Small intestine (tissue), 7 donors: ENCODE measurements around the gene DCK. TPM values are rescaled to one million over a fixed set of nuclear protein-coding genes. Genes with fewer than 3 reads are reported as not detected.
"Not testable (repeated sequence)": the region's sequence is repeated elsewhere in the genome, so short reads cannot be mapped to it uniquely, and the experiment has no call there.

Source experiments
- DNase-seq, 2 donors: peaks; one replicate each; pipeline versions ENCODE4 v3.0.0 to v3.0.0-alpha.2; 2013
- FAIRE-seq: peaks from 2 replicates; lab custom pipeline; 2012; peaks lifted over from hg19 to GRCh38; lab: Jason Lieb, UNC
- H3K27ac ChIP-seq, 3 donors: one replicate each; pipeline ENCODE4 v1.5.1; 2013; ENCODE audit warnings: low read length in 2 of 3, mild to moderate bottlenecking in 2 of 3, control low read depth in 1 of 3, inconsistent platforms in 1 of 3, low read depth in 1 of 3, moderate library complexity in 1 of 3
- H3K27me3 ChIP-seq, 3 donors: one replicate each; pipeline ENCODE4 v1.6.1; 2013; ENCODE audit warnings: low read length in 3 of 3, inconsistent platforms in 1 of 3; ENCODE audit not compliant: control insufficient read depth in 3 of 3, insufficient read depth in 3 of 3
- H3K36me3 ChIP-seq, 3 donors: one replicate each; pipeline ENCODE4 v1.6.1; 2013; ENCODE audit warnings: low read length in 3 of 3, inconsistent platforms in 1 of 3, low read depth in 1 of 3, mild to moderate bottlenecking in 1 of 3, moderate library complexity in 1 of 3; ENCODE audit not compliant: control insufficient read depth in 3 of 3, insufficient read depth in 2 of 3
- H3K4me1 ChIP-seq, 3 donors: one replicate each; pipeline ENCODE4 v1.6.1; 2013; ENCODE audit warnings: low read length in 2 of 3, inconsistent platforms in 1 of 3, low read depth in 1 of 3, mild to moderate bottlenecking in 1 of 3, moderate library complexity in 1 of 3; ENCODE audit not compliant: control insufficient read depth in 3 of 3, insufficient read depth in 2 of 3
- H3K4me3 ChIP-seq, 3 donors: one replicate each; pipeline ENCODE4 v1.5.1; 2013; ENCODE audit warnings: low read length in 3 of 3, control low read depth in 1 of 3, inconsistent platforms in 1 of 3, low read depth in 1 of 3, mild to moderate bottlenecking in 1 of 3, moderate library complexity in 1 of 3
- H3K9me3 ChIP-seq, 2 donors: one replicate each; pipeline ENCODE4 v1.6.1; 2013; ENCODE audit warnings: low read depth in 1 of 2, low read length in 1 of 2; ENCODE audit not compliant: control insufficient read depth in 2 of 2, insufficient read depth in 1 of 2
- WGBS, 3 donors: extraction: QIAGEN DNeasy Blood & Tissue Kit; methylation state at CpG; one replicate each; pipeline ENCODE4 v1.1.7; 2013; 5-methylcytosine and 5-hydroxymethylcytosine counted together
- polyA plus RNA-seq, 4 donors: library from polyadenylated mRNA; stranded (reverse) in 3 of 4; unstranded in 1 of 4; fragments of 200-250 nt in 3 of 4; fragments of 120-200 nt in 1 of 4; gene quantifications; one replicate each; pipeline versions ENCODE4 v1.2.1 to v1.2.3, GENCODE V29; 2013
- donor health status: healthy with polysubstance abuse.
- donor health status: control.
- donor health status: control.
- donor health status: Bipolar disorder and iron deficiency.
- donor health status: healthy.

Gene DCK
- polyA plus RNA-seq, 4 donors, result 7.4 to 18.9 (median 13.4) TPM

DNA sequence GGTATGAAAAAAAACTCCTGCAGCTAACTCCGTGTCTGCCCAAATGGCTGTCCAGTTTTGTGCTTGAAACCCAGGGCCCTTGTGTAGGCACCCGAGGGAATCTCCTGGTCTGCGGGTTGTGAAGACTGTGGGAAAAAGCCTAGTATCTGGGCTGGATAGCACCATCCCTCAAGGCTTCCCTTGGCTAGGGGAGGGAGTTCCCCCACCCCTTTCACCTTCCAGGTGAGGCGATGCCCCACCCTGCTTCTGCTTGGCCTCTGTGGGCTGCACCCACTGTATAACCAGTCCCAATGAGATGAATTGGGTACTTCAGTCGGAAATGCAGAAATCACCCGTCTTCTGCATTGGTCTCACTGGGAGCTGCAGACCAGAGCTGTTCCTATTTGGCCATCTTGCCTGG is 11.6 kb downstream of the DCK start:
- H3K27me3 ChIP-seq, DNase-seq, H3K9me3 ChIP-seq, H3K27ac ChIP-seq, H3K4me1 ChIP-seq, H3K4me3 ChIP-seq, FAIRE-seq, H3K36me3 ChIP-seq: not testable (repeated sequence)
- WGBS, 3 donors, result 85 to 96% (median 89%) methylated on average over 6 of the region's 6 CpGs

DNA sequence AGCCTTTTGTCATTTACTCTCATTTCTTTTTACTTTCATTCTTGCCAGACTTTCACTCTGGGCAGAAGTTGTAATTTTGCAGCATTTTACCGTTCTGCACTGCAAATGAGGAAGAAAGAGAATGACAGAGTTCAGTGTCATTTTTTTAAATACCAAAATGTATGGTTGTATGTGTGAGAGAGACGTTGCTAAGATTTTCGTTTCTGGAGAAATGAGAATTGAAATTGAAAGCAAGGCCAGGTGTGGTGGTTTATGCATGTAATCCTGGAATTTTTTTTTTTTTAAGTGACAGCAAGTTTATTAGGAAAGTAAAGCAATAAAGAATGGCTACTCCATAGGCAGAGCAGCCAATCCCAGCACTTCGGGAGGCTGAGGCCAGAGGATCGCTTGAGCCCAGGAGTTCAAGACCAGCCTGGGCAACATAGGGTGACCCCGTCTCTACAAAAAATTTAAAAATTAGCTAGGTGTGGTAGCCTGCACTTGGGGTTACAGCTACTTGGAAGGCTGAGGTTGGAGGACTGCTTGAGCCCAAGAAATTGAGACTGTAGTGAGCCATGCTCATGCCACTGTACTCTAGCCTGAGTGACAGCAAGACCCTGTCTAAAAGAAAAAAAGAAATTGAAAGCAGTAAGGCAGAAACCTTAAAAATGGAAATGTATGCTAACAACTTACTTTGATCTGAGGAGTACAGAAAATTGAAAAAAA is 12.9 kb downstream of the DCK start:
- no peak for DNase-seq
- Histone ChIP-seq H3K27me3 (no peaks in the 10 kb centered on the region), H3K4me3 (no peak overlapping the region), H3K36me3 (peaks cover 0 to 7% (median 0%) of the 10 kb centered on the region in 3 donors), H3K9me3 (no peaks in the 10 kb centered on the region), H3K27ac (peak overlapping the region in 2 of 3 donors; percentile 55 to 65), H3K4me1 (no peaks in the 10 kb centered on the region)
- FAIRE-seq, result no peak
- 51 to 59% (median 53%) methylated on average over 6 of the region's 6 CpGs for WGBS, 3 donors

DNA sequence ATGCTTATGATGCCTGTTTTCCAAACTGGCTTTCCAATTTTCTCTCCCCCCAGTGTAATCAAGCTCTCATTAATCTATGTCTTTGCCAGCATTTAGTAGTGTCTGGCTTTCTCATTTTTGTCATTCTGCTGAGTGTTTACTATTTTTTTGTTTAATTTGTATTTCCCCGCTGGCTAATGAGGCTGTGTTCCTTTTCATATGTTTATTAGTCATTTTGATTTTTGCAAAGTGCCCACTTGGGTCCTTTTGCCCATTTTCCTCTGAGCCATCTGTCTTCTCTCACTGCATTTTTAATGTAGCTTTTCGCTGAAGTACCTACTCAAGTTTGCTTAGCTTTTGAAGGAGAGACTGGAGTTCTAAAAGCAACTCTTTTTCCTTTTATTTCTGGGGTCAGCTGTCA is 14.7 kb downstream of the DCK start:
- Histone ChIP-seq H3K27me3 (no peaks in the 10 kb centered on the region), H3K9me3 (peaks cover 0 to 5% of the 10 kb centered on the region in 2 donors), H3K27ac (no peak overlapping the region), H3K36me3 (peaks cover 0 to 15% (median 0%) of the 10 kb centered on the region in 3 donors), H3K4me1 (no peaks in the 10 kb centered on the region), H3K4me3 (no peak overlapping the region)
- 94 to 95% (median 95%) methylated on average over 2 of the region's 2 CpGs for WGBS, 3 donors
- FAIRE-seq, result no peak
- DNase-seq, result no peak

DNA sequence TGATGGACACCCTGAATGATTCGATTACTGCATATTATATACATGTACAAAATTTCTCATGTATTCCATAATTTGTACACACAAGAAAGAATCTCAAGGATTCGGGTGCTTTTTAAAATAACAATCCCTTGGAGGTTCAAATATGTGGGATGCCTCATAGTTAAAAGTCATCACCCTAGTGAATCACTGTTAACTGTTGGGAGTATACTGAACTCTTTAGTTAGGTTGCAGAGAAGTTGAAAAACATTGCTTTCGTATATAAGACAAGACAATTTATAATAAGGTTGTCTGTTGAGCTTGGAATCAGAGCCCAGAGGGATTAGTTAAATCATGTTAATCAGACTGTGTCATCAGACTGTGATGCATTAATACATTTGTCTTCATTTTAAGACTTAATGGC is 15.6 kb downstream of the DCK start:
- no peak for DNase-seq
- H3K4me3 ChIP-seq, result no peak overlapping the region
- FAIRE-seq, result no peak
- no peaks in the 10 kb centered on the region for H3K27me3 ChIP-seq
- H3K36me3 ChIP-seq, result peaks cover 0 to 14% (median 0%) of the 10 kb centered on the region in 3 donors
- H3K9me3 ChIP-seq, result peaks cover 0 to 8% of the 10 kb centered on the region in 2 donors
- H3K27ac ChIP-seq, result no peak overlapping the region
- no peaks in the 10 kb centered on the region for H3K4me1 ChIP-seq
- 80 to 86% (median 84%) methylated on average over 3 of the region's 3 CpGs for WGBS, 3 donors

DNA sequence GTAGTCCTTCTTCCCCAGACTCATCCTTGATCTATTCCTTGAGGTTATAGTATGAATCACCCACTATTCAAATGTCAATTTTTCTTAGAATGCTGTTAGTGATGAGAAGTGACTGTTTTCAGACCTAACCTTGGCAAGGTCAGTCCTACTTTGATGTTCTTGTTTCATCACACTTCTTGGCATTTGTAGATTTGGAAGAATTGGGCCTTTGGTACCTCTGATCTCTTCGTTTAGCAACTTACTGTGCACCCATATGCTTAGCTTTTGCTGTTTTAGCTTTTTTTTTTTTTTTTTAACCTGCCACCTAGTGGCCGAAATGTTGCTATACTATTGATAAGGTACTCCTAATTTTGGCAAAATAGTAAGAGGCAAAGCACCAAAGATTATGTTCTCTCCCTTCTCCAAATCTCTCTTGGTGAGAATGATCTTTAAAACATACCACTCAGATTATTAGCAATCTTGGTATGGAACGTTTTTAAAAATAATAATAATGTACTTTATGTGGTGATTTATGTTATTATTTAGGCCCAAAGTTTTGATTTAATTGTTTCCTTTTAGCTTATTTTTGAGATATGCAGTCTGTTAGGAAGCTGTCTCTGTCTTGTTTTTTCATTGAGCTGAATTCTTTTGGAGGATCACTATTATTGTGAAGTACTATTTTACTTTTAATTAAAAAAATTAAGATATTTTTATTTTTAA is 16.6 kb downstream of the DCK start:
- H3K9me3 ChIP-seq, result peaks cover 0 to 8% of the 10 kb centered on the region in 2 donors
- peaks cover 0 to 9% (median 0%) of the 10 kb centered on the region in 3 donors for H3K36me3 ChIP-seq
- no peaks in the 10 kb centered on the region for H3K27me3 ChIP-seq
- no peak overlapping the region for H3K4me3 ChIP-seq
- FAIRE-seq (no peak), DNase-seq (peak; percentile 42 to 53)
- 1 to 7% (median 3%) methylated on average over 3 of the region's 3 CpGs for WGBS, 3 donors
- no peaks in the 10 kb centered on the region for H3K4me1 ChIP-seq
- no peak overlapping the region for H3K27ac ChIP-seq

DNA sequence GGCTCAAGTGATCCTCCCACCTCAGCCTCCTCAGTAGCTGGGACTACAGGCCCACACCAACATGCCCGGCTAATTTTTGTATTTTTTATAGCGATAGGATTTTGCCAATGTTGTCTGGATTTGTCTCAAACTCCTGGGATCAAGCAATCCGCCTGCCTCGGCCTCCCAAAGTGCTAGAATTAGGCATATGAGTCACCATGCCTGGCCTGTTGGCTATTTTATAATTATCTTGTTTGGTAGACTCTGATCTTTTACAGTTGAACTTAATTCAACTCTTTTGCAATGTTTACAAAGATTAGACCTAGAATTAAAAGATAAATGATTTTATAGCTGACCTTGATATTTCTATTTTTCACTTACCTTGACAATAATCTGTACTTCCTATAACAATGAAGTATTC is 18.0 kb downstream of the DCK start:
- peaks cover 0 to 9% (median 0%) of the 10 kb centered on the region in 3 donors for H3K36me3 ChIP-seq
- no peaks in the 10 kb centered on the region for H3K4me1 ChIP-seq
- no peak overlapping the region for H3K4me3 ChIP-seq
- H3K9me3 ChIP-seq, result peaks cover 0 to 8% of the 10 kb centered on the region in 2 donors
- H3K27ac ChIP-seq, result no peak overlapping the region
- DNase-seq, result peak in 1 of 2 donors; percentile 69
- FAIRE-seq, result no peak
- H3K27me3 ChIP-seq, result no peaks in the 10 kb centered on the region
- WGBS, 3 donors, result 62 to 81% (median 66%) methylated on average over 4 of the region's 4 CpGs

DNA sequence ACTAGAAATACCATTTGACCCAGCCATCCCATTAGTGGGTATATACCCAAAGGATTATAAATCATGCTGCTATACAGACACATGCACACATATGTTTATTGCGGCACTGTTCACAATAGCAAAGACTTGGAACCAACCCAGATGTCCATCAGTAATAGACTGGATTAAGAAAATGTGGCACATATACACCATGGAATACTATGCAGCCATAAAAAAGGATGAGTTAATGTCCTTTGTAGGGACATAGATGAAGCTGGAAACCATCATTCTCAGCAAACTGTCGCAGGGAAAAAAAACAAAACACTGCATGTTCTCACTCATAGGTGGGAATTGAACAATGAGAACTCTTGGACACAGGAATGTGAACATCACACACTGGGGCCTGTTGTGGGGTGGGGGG is 23.9 kb downstream of the DCK start:
- 97 to 98% (median 98%) methylated on average over 2 of the region's 2 CpGs for WGBS, 3 donors
- H3K4me3 ChIP-seq, H3K9me3 ChIP-seq, FAIRE-seq, DNase-seq, H3K36me3 ChIP-seq, H3K27ac ChIP-seq, H3K4me1 ChIP-seq, H3K27me3 ChIP-seq: not testable (repeated sequence)

DNA sequence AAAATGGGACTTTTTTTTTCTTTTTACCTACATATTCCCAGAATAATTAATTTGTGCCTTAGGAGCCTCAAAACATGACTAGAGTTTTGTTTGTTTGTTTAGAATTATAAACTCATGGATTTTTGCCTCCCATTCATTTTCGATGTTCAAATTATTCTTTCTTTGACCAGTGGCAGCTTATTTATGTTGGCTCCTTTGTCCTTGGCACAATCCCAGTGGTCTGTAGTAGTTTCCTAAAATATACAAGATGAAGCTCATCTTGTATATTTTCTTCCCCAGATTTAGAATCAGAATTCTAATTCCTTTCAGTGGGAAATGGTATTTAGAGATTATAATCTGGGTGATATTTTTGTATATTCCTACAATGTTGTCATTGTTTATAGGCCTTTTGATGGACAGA is 27.2 kb downstream of the DCK start:
- H3K4me3 ChIP-seq, result no peak overlapping the region
- no peaks in the 10 kb centered on the region for H3K27me3 ChIP-seq
- H3K9me3 ChIP-seq, result no peaks in the 10 kb centered on the region
- FAIRE-seq (no peak), DNase-seq (no peak)
- no peaks in the 10 kb centered on the region for H3K4me1 ChIP-seq
- peaks cover 0 to 2% (median 0%) of the 10 kb centered on the region in 3 donors for H3K36me3 ChIP-seq
- H3K27ac ChIP-seq, result no peak overlapping the region
- 47 to 93% (median 79%) methylated on average over 1 of the region's 1 CpG for WGBS, 3 donors
